ENCODE results near the gene CAP2.
A peak's percentile ranks its signal among the peaks of the same experiment; 100 is the strongest.

- peak; percentile 93 for TF ChIP-seq POLR2AphosphoS5 (IDR thresholded peaks at IDR 0.05; ENCODE audit: borderline replicate concordance, low read depth, low read length)
- TF ChIP-seq EZH2 (IDR thresholded peaks at IDR 0.05): no peak
- peak; percentile 99 for TF ChIP-seq FOXP2 (optimal IDR thresholded peaks at IDR 0.05; ENCODE audit: control extremely low read depth, extremely low read length, insufficient read depth)
Observed at GRCh38 chr6:17599877-17600526, 206.6 kb downstream of the CAP2 start, which contains the start of gene FAM8A1.

Measured in SK-N-MC (cell line).